ENCODE data around the gene PPP1R27.

Gene PPP1R27

GRCh38 chr17:81834831-81835267 lies at the start of gene PPP1R27:
PPP1R27 (minus strand) TSS chr17:81835050; CDS start chr17:81834953, 97 bp downstream.
- no peak for DNase-seq

DNA sequence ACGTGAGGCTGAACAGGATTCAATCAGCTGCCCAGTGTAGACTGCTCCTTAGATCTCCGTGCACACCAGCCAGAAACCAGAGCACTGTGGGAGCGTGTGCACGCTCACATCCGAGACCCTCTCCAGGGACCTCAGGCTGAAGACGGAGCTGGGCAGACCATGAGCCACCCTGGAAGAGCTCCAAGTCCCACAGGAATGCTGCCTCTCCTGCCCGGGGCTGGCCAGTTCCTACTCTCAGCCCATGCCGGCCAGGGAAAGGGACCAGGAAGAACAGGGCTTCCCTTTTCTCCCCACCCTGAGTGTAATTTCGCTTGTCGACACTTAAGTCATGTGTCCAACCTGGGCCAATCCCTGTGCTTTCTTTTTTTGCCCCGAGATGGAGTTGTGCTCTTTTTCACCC lies 49.7 kb upstream of the PPP1R27 start:
- DNase-seq: no peak

- no peak for DNase-seq
These were observed 44.3 kb upstream of the PPP1R27 start for GRCh38 chr17:81879121-81879520.

DNA sequence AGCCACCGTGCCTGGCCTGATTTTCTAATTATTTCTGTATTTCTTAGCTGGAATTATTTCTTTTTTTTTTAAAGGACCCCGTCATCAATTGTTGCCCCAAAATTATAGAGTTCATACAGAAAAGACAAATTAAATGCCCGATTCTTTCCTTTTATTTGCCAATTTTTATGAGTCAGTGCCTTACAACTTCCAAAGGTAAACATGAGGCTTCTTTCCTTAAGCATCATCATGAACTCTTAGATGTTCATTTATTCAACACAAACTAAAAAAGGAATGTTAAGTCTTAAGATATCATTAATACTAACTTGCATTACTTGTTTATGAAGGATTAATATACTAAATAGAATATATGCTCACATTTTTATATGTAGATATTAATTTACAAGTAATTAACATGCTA lies 43.4 kb upstream of the PPP1R27 start:
- no peak for DNase-seq

GRCh38 chr17:81877569-81877968 lies 42.7 kb upstream of the PPP1R27 start:
- DNase-seq: no peak

DNA sequence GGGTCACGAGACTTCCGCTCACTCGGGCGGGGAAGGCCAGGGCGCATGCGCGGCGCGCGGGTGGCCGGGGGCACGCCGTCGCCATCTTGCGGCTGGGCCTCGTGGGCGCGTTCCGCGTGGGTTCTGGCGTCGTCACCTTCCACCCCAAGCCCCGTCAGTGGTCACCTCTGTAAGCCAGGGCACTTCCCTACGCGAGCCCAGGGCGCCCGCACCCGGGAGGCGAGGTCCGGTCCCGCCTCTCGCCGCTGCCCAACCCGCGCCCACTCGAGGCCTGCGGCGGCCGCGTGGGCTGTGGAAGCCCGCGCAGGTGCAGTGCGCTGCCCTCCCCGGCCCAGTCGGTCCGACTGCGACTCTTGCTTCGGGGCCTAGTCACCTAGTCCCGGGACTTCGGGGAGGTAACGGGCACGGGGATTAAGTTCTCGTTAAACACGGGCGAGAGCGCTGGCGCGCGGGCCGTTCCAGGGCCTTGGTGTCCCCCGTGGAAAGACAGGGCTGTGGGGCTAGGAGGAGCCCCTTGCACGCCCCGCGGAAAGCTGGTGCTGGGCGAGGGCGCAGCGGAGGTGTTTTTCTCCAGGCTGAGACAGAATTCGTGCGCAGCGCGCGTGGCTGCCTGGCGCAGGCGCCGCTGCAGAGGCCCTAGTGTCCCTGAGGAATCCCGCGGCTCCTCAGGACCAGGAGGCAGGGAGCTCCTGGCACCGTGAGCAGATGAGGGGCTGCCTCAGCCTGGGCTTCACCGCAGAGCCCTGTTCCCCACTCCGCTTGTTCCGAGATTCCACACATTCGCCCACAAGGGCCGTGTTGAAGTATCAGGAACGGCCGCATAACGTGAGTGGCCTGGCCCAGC lies 36.8 kb upstream of the PPP1R27 start:
- peak; percentile 90 to 94 for DNase-seq

DNA sequence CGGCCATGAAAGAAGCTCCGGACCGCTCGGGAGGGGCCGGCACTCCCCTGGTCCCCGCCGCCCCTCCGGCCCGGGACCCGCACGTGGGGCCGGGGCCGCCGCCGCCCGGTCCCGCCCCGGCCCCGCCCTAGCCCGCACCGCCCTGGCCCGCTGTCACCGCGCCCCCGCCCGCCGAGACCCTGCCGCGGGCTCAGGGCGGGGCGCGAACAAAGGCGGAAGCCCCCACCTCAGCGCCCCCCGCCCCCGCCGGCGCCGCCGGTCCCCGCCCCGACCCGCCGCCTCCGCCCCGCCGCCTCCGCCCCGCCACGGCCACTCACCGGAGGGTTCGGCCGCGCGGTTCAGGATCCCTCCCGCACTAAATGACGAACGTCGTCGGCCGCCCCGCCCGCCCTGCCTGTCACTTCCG lies 36.1 kb upstream of the PPP1R27 start, which contains the start of gene ARHGDIA:
Gene ARHGDIA (minus strand): TSS at position 357 of the 406 bp plus-strand sequence. CDS start 1,407 bp downstream, outside the sequence.
- DNase-seq: no peak

DNA sequence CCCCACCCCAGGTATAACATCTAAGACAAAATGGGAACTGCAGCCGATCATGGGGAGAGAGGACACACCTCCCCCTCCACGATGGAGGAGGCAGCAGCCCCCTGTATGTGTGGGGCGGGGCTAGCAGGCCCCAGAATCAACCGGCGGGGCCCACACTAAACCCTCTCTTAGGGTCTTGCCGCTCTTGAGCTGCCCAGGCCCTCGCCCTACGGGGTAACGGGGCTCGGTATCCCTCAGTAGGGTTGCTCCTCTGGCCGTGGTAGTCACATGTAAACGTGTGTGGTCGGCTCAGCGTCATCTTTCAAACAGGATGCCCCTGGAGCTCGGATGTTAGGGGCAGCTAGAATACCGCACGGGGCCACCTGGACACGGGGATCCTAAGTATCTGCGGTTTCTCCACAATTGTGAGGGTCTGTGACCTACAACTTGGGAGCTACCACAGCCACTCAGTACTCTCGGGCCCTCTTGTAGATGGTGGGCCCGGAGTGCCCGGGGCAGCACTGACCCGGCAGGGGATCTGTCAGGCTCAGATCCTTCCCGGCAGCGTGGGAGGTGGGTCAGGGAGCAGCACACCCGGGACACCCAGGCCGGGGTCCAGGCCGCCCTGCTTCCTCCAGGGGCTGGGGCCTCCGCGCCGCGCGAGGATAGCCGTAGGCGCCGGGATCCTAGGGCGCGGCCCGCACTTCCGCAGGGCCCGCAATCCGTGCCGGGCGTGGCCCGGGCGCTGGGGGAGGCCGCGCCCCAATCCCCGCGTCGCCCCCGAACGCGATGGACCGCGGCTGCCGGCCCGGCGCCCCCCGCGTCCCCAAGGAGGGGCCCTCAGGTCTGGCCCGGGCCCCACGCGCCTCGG lies 35.5 kb upstream of the PPP1R27 start:
- DNase-seq: no peak

- DNase-seq: no peak
These were observed 34.6 kb upstream of the PPP1R27 start for GRCh38 chr17:81869221-81870130.

GRCh38 chr17:81868674-81869220 lies 33.9 kb upstream of the PPP1R27 start:
- DNase-seq: no peak

DNA sequence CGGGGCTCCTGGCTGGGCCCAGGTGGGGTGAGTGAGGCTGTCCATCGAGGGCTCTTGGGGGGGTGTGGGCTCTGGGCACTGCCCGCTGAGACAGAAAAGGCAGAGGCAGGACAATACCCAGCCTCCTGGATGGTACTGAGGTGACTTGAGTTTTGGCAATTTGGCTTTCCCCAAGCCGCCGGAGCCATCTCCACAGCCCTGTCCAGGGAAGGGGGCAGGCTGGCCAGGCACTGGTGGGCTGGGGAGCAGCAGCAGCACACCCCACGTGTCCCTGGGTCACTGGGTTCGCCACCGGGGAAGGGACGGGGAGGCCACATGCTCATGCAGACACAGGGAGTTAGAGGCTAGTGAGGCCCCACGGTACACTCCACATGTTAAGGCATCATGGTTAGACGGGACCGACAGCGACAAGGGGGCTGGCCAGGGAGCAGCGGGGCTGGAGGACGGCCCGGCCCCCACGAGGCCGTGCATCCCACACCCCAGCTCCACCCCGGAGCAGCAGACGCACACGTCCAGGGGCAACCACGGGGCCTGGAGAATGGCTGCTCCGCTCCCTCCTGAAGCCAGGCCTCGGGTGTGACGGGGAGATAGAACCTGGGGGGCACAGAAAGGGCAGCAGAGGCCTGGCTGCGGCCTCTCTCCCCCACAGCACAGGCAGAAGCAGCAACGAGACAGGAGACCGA lies 33.3 kb upstream of the PPP1R27 start:
- no peak for DNase-seq

- no peak for DNase-seq
These were observed 32.5 kb upstream of the PPP1R27 start for GRCh38 chr17:81867170-81867990.

- no peak for DNase-seq
These were observed 31.8 kb upstream of the PPP1R27 start for GRCh38 chr17:81866440-81867169.

DNA sequence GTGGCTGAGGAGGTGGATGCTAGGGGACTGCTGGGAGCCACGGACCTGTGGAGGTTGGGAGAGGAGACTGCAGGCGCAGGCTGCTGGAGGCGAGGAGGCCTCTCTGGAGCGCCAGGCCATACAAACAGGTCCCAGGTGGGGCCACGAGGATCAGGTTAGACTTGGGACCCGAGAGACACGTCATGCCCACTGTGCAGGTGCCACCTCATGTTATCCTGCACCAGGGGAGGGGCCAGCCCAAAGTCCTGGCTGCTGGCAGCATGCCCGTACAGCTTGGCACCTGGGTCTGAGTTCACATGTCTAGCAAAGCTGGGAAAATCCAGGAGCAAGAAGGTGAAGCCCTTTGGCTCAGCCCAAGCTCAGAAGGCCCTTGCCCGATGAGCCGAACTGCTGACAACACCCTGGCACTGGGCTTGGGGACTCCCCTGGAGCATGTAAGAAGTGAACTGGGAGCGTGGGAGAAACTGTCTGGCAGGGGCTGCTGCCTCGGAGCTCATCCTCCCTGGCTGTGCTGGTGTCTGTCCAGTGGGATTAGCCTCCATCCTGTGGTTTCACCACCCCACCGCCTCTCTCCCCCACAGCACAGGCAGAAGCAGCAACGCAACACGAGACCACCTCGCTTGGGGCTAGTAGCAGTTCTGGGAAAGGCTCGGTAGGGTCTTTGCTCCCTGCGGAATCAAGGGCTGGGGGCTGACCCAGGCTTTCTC lies 31.0 kb upstream of the PPP1R27 start:
- no peak for DNase-seq

DNA sequence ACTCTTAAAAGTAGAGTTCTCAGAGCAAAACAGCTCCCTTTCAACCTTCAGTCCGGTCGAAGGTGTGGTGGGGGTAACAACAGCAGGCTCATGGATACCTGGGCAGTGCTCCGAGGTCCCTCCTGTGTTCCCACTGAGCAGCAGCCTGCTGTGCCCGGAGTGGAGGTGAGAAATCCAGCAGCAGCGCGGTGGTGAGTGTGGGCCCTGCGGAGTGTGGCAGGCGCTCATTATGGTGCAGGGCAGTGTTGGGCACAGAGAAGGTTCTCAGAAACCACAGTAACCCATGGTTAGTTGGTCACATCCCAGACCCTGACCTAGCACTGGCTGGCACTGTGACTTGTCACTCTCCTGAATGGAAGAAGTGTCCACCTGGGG lies 30.5 kb upstream of the PPP1R27 start:
- DNase-seq: no peak

DNA sequence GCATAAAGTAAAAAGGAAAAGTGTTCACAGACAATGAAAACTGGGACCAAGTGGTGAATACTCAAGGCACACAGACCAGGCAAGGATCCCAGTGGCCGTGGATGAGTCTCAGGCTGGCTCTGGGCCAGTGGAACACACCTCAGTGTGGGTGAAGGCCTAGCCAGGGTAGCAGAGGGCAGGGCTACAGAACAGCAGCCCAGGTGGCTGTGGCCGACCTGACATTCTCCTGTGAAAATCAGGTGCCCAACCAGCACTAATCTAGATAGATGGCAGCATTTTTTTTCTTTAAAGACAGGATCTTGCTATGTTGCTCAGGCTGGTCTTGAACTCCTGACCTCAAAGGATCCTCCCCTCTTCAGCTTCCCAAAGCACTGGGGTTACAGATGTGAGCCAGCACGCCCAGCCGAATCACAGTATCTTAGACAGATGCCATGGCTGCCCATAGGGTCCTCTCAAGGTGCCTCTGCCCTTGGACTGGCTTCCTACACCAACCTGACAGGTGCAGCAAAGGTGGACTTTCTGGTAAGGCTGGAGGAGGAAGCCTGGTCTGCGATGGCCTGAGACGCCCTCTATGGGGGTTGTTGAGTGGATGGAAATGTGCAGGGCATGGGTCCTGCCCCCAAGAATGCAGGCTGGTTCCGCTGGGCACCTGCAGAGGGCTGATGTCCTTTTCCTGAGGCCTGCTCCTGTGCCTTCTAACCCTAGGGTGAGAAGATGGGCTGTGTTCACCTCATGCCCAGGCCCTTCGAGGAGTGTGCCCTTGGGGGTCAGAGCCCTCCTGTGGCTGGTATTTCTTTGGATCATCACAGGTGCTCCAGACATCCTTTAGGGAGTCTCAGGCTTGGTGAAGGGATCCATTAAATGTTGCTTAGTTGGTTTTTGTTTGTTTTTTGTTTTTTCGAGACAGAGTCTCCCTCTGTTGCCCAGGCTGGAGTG lies 29.3 kb upstream of the PPP1R27 start:
- peak in 1 of 2 experiments; percentile 38 for DNase-seq

DNA sequence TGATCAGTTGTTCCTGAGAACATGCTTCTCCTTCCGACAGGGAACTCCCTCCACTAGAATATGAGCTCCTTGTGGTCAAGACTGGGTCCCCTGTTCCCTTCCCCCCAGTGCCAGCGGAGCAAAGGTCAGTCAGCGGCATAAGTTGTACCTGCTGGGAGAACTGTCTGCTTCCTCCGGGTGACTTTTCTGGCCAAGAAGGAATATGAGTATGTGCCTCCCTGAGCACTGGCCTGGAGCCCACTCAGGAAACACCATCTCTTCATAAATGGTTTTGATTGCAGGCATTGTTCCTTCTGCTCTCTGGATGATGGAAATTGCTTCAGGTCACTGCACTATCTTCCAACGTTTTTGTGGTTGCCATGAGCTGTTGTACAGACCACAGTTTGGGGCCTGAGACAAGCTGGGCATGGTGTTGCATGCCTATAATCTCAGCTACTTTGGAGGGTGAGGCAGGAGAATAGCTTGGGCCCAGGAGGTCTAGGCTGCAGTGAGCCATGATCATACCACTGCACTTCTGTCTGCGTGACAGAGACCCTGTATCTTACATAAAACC lies 28.3 kb upstream of the PPP1R27 start:
- DNase-seq: no peak

All from NCI-H1930 (cell line).